Activated CD4-positive, alpha-beta T cell treated with anti-CD3 and anti-CD28 coated beads for 48 hours (primary cell): ENCODE results near the gene BNIP2.
"Not testable (repeated sequence)": the region's sequence is repeated elsewhere in the genome, so short reads cannot be mapped to it uniquely, and the experiment has no call there.

ENCODE experiments used
- DNase-seq: peaks from one replicate; pipeline ENCODE4 v3.0.0-alpha.2; 2020

Gene BNIP2

DNA sequence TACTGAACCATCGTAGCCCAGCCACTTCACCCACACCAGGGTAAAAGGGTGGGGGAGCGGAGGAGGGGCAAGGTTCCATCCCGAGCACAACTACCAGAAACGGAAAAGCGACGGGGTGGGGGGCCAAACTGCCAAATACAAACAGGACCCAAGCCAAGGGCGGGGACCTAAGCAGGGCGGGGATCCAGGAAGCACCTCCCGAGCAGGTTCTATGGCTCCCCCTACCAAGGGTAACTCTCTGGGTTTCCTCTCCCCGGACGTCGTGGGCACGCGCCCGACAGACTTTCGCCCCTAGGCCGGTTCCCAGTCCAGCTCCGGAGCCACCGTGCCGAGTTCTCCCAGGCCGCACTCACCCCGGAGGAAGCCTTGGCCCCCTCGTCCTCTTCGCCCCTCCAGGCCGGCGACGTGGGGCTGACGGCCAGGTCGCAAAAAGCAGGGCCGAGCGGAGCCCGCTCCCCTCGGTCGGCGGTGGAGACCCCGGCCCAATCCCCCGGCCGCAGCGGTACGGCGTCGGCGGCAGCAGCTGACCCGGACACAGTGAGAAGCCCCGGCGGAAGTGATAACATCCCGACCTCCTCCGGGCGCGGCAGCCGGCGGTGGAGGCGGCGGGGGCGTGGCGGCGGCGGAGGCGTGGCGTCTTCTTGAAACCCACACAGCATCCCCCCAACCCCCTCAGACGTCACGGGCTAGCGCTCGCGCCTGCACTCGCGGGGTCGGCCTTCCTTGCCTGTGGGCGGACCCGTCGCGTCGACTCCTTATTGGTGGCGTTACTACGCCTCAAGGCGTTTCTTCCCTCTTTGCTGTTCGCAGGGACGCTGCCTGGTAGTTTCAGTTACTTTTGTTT is at the start of gene BNIP2:
TSS of gene BNIP2 (minus strand) at position 539 of the 844 bp plus-strand sequence. CDS start 6,863 bp downstream, outside the sequence.
- DNase-seq = peak; percentile 98

DNA sequence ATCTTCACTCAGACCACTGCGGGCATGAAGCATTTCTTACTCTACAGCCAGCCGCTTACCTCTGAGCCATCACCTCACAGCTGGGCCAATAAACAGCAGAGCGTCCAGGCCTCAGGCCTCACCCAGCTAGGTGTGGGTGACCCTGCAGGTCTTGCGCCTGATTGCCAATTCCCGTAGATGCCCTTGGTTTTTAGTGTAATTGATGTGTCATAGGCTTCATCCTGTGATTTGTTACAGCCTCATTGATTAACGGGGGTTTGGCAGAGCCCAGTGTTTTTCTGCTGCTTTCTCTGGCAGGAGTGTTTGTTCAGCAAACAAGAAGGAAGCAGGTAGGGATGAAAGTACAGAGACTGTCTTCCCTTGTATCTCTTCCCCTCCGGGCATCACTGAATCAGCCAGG is 49.6 kb upstream of the BNIP2 start:
- DNase-seq = no peak

DNA sequence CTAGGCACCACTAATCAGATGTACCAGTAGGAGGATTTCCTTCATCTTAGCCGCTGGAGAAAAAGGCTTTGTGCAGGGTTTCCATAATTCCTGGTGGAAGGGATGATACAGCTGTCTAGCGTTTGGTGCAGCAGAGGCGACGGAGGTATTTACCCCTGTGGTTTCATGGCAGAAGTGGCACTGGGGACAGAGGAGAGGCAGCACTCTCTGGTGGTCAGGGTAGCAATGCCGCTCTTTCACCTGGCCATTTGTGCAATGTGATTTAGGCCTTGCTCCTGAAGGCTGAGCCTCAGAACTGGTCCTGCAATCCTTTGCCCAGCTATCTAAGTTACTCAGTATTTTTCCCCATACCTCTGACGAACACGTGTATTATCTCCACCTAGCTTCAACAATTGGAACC is 47.1 kb upstream of the BNIP2 start:
- no peak for DNase-seq

GRCh38 chr15:59725151-59725486 is 36.0 kb upstream of the BNIP2 start:
- no peak for DNase-seq

- DNase-seq = no peak
These were observed 34.7 kb upstream of the BNIP2 start for GRCh38 chr15:59723687-59724346.

GRCh38 chr15:59722476-59722875 is 33.4 kb upstream of the BNIP2 start:
- DNase-seq = no peak

GRCh38 chr15:59722037-59722436 is 32.9 kb upstream of the BNIP2 start:
- DNase-seq = no peak

DNA sequence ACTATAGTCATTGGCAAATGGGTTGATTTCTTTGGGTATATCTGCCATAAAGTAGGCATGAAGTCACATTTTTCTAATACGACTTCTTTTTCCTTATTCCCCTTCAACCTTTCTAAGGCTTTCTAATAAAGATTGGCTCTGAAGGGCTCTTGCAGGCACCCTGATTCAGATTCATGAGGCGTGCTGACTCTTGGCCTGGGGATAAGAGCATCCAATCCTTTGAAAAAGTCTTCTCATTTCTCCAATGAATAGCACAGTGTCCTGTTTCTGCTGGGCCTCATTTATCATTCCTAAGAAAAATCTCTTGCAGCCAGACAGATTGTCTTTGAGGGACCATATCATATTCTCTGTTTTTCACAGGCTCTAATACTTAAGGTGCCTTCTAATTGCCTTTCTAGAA is 32.3 kb upstream of the BNIP2 start:
- no peak for DNase-seq

DNA sequence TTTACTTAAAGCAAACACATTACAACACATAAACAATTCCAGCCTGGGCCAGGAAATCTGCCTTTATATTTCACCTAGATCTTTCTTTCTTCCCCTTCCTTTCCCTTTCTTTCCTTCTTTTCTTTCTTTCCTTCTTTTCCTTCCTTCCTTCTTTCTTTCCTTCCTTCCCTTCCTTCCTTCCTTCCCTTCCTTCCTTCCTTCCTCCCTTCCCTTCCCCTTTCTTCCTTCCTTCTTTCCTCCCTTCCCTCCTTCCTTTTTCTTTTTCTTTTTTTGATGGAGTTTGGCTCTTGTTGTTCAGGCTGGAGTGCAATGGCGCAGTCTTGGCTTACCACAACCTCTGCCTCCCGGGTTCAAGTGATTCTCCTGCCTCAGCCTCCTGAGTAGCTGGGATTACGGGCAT is 24.1 kb upstream of the BNIP2 start:
- no peak for DNase-seq

- DNase-seq = no peak
These were observed 22.5 kb upstream of the BNIP2 start for GRCh38 chr15:59711451-59712243.

- DNase-seq = no peak
These were observed 18.5 kb upstream of the BNIP2 start for GRCh38 chr15:59707619-59708018.

GRCh38 chr15:59703979-59704796 is 15.1 kb upstream of the BNIP2 start:
- DNase-seq = no peak

GRCh38 chr15:59702351-59702750 is 13.2 kb upstream of the BNIP2 start:
- DNase-seq = no peak

DNA sequence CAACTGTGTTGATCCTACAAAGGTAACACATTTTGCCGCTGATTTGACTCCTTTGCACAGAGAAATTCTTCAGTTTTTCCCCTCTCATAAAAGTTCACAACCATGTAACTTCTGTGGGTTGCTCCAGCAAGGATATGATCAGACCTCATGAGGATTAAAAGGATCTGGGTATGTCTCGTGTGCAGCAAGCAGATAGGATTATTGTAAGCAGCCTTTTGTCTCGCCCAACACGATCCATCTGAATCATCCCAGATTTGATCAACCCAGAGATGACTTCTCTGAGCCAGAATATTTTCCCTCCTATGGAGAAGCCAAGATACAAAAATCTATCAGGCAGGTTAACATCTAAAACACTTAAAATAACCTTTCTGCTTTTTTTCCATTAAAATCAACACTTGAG is 12.8 kb upstream of the BNIP2 start:
- DNase-seq = no peak

DNA sequence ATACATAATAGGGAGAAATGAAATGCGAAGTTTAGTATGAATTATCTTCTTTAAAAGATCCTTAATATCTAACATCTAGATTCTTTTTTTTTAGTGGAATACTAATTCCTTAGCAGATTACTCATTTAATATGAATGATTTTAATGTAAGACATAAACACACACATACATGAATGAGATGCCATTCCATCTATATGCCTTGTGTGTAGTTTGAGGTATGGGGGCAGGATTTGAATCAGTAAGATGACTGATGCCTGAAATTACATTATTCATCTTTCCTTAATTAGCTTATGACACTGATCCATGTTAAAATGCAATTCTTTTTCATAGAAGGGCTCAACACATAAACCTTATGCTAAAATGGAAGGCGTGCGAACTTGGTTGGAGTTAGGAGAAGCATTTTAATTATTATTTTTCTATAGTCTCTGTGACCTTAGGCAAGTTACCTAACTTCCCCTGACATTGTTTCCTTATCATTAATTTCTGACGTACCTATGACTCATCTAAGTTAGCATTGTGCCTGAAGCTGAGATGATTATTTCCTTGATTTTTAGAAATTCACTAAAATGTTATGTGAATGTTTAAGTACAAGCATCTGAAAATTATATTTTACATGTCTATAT is 10.8 kb upstream of the BNIP2 start:
- DNase-seq = no peak

DNA sequence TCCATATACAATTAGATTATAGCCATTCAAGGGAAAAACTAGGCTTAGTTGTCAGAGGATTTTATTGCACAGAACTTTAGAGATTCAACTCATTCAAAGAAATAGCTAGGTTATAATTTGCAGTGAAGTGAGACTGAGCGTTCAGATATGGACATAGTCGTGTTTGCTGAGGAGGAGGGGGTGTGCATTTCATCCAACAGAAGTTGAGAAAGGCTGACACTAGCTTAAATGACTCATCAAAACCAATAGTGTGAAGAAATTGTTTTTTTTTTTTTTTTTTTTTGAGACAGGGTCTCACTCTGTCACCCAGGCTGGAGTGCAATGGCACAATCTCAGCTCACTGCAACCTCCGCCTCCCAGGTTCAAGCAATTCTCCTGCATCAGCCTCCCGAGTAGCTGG is 8.9 kb upstream of the BNIP2 start:
- DNase-seq = not testable (repeated sequence)

DNA sequence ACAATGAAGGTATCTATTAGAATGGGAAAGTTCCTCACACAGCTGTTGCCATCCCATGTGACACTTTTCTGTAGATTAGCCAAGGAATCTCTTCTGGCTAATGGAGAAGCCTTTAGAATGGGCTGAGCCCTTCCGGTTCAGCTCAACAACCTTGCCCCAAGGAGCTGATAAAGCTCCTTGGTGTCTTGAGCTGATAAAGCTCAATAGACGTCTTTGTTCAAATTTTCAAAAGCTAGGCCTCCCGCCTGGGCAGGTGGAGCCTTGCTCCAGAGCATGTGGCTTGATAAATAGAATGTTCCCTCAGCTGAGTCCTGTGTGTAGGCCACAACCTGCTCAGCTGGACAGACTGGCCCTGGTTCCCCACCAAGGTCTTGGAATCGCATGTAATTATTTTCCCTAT is 7.2 kb upstream of the BNIP2 start:
- DNase-seq = no peak

GRCh38 chr15:59694779-59695178 is 5.7 kb upstream of the BNIP2 start:
- no peak for DNase-seq

- peak; percentile 52 for DNase-seq
These were observed 2.2 kb upstream of the BNIP2 start for GRCh38 chr15:59691194-59691805.

DNA sequence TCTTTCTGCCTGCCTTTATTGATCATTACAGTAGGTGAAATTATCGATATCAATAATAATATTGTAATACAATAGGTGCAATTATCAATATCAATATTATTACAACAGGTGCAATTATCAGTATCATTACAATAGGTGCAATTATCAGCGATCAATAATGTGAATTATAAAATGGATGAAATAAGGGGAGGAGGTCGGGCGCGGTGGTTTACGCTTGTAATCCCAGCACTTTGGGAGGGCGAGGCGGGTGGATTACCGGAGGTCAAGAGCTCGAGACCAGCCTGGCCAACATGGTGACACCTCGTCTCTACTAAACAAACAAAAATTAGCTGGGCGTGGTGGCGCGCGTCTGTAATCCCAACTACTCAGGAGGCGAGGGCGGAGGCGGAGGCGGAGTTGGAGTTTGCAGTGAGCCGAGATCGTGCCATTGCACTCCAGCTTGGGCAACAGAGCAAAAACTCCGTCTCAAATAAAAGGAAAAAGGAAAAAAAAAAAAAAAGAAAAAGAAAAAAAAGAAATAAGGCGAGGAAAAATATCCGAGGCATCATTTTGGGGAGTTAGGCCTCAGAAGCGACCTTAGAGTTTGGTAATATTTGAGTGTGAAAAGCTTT is 611 bp upstream of the BNIP2 start:
- DNase-seq = peak; percentile 72

DNA sequence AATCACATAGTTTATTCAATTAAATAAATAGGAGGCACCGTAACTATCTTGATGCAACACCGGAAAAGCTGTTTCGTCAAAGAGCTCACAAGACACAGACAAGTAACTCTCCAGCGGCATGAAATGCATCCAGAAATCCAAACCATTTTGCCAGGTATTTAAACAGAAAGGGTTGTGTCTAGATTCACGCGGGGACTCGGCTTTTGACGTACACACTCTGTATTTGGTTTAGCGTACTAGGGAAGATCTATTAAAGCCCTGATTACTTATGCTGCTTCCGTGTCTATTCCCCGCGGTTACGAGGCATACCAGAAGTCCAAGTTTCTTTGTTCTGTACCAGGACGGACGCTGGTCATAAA is 718 bp downstream of the BNIP2 start:
- no peak for DNase-seq

DNA sequence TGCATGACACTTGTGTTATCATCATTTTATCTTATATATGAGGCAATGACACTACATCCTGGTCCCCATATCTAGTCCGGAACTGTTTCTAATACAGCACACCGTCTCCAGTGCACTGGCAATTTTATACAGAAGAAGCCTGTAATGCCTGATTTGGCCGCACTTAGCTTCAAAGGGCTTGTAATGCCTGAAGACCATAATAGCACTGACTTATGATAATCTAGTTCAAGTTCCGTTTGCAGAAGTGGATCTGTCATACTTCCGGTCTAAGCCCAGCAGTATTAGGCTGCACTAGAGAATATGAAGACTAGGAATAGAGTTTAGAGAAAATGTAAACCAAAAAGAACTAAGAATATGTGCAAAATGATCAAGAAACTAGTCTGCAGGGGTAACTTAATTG is 1.3 kb downstream of the BNIP2 start:
- peak; percentile 29 for DNase-seq
